ENCODE measurements around the gene CKS2. TPM values are rescaled to one million over a fixed set of nuclear protein-coding genes. Genes with fewer than 3 reads are reported as not detected.

Gene CKS2
- total RNA-seq, 1 donor from 2014 or later, result 24.5 TPM

- DNase-seq (ENCODE audit: low spot score), result no peak
- no peak for TF ChIP-seq CTCF (IDR thresholded peaks at IDR 0.05)
- no peak overlapping the region for H3K4me3 Mint-ChIP-seq (ENCODE audit: unreplicated experiment)
- H3K4me1 Mint-ChIP-seq (ENCODE audit: low read depth), result no peaks in the 10 kb centered on the region
- H3K27me3 Mint-ChIP-seq (ENCODE audit: low read depth), result no peaks in the 10 kb centered on the region
- H3K9me3 Mint-ChIP-seq (ENCODE audit: low read depth), result no peaks in the 10 kb centered on the region
- no peak overlapping the region for H3K27ac Mint-ChIP-seq (ENCODE audit: unreplicated experiment)
- H3K36me3 Mint-ChIP-seq (ENCODE audit: low read depth), result peaks cover 46% of the 10 kb centered on the region
Observed at GRCh38 chr9:89354471-89354870, 43.5 kb downstream of the CKS2 start.

- H3K9me3 Mint-ChIP-seq (ENCODE audit: low read depth), result no peaks in the 10 kb centered on the region
- no peaks in the 10 kb centered on the region for H3K27me3 Mint-ChIP-seq (ENCODE audit: low read depth)
- DNase-seq (ENCODE audit: low spot score), result no peak
- peaks cover 50% of the 10 kb centered on the region for H3K36me3 Mint-ChIP-seq (ENCODE audit: low read depth)
- no peak overlapping the region for H3K27ac Mint-ChIP-seq (ENCODE audit: unreplicated experiment)
- no peak for TF ChIP-seq CTCF (IDR thresholded peaks at IDR 0.05)
- H3K4me3 Mint-ChIP-seq (ENCODE audit: unreplicated experiment), result no peak overlapping the region
- no peaks in the 10 kb centered on the region for H3K4me1 Mint-ChIP-seq (ENCODE audit: low read depth)
Observed at GRCh38 chr9:89356782-89357181, 45.8 kb downstream of the CKS2 start.

- H3K36me3 Mint-ChIP-seq (ENCODE audit: low read depth), result peaks cover 50% of the 10 kb centered on the region
- H3K27me3 Mint-ChIP-seq (ENCODE audit: low read depth), result no peaks in the 10 kb centered on the region
- TF ChIP-seq CTCF (IDR thresholded peaks at IDR 0.05), result no peak
- H3K27ac Mint-ChIP-seq (ENCODE audit: unreplicated experiment), result no peak overlapping the region
- DNase-seq (ENCODE audit: low spot score), result no peak
- H3K4me3 Mint-ChIP-seq (ENCODE audit: unreplicated experiment), result no peak overlapping the region
- H3K4me1 Mint-ChIP-seq (ENCODE audit: low read depth), result no peaks in the 10 kb centered on the region
- no peaks in the 10 kb centered on the region for H3K9me3 Mint-ChIP-seq (ENCODE audit: low read depth)
Observed at GRCh38 chr9:89357331-89358197, 46.6 kb downstream of the CKS2 start.

GRCh38 chr9:89358376-89358916, 47.5 kb downstream of the CKS2 start:
- H3K36me3 Mint-ChIP-seq (ENCODE audit: low read depth), result peaks cover 48% of the 10 kb centered on the region

More at GRCh38 chr9:89358376-89358916, 47.5 kb downstream of the CKS2 start:
- no peak for TF ChIP-seq CTCF (IDR thresholded peaks at IDR 0.05)
- Mint-ChIP-seq H3K27ac (ENCODE audit: unreplicated experiment) (no peak overlapping the region), H3K4me1 (ENCODE audit: low read depth) (no peaks in the 10 kb centered on the region), H3K27me3 (ENCODE audit: low read depth) (no peaks in the 10 kb centered on the region), H3K4me3 (ENCODE audit: unreplicated experiment) (no peak overlapping the region), H3K9me3 (ENCODE audit: low read depth) (no peaks in the 10 kb centered on the region)
- no peak for DNase-seq (ENCODE audit: low spot score)

All from chondrocyte (in vitro differentiated cells).